Mononuclear cell (primary cell): ENCODE measurements around the gene PREX1. TPM values are rescaled to one million over a fixed set of nuclear protein-coding genes. Genes with fewer than 3 reads are reported as not detected.
"Not testable (repeated sequence)": the region's sequence is repeated elsewhere in the genome, so short reads cannot be mapped to it uniquely, and the experiment has no call there.

ENCODE experiments used
- H3K27me3 ChIP-seq: 2 replicates; pipeline ENCODE4 v1.6.0; 2011; ENCODE audit warnings: low read length, control low read depth; ENCODE audit not compliant: insufficient read depth
- H3K4me1 ChIP-seq: 2 replicates; pipeline ENCODE4 v1.5.1; 2011; ENCODE audit warnings: mild to moderate bottlenecking, low read length, control low read depth; ENCODE audit not compliant: insufficient read depth
- H3K4me3 ChIP-seq: 2 replicates; pipeline ENCODE4 v1.5.1; 2011; ENCODE audit warnings: mild to moderate bottlenecking, low read length, moderate library complexity
- H3K9me3 ChIP-seq: 2 replicates; pipeline ENCODE4 v1.5.1; 2011; ENCODE audit warnings: low read depth, mild to moderate bottlenecking, control low read depth, low read length
- total RNA-seq: library from RNA; depleted of rRNA; stranded (reverse); fragments of >200 nt; gene quantifications from one replicate; pipeline ENCODE4 v1.2.3, GENCODE V29; 2012

PREX1 gene
- total RNA-seq, 1 donor, result 128 TPM

DNA sequence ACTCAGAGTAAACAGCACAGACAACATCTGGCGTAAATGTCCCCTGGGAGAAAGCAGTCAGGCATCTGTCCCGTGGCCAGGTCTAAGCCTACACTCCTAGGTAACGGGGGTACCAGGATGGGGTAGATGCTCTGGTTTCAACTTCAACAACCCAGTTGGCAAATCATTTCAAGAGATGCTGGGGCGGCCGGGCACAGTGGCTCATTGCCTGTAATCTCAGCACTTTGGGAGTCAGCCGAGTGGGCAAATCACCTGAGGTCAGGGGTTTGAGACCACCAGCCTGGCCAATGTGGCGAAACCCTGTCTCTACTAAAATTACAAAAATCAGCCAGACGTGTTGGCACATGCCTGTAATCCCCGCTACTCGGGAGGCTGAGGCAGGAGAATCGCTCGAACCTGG lies 12.3 kb downstream of the PREX1 start:
- H3K4me1 ChIP-seq, result peaks cover 92% of the 10 kb centered on the region
- no peak overlapping the region for H3K4me3 ChIP-seq
- no peaks in the 10 kb centered on the region for H3K9me3 ChIP-seq
- no peaks in the 10 kb centered on the region for H3K27me3 ChIP-seq

DNA sequence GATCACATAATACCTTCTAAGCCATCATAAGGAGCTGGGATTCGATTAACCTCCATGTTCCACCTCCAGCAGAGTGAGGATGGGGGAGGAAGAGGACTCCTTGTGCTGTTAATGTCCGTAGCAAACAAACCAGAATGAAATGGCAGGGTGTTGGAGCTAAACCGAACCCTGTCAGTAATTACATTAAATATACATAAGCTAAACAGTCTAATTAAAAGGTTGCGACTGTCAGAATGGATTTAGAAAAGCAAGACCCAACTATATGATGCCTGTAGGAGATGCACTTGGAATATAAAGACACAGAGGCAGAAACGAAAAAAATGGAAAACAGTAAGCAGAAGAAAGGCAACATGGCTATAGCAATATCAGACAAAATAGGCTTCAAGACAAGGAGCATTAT lies 13.2 kb downstream of the PREX1 start:
- H3K4me1 ChIP-seq, result peaks cover 92% of the 10 kb centered on the region
- no peaks in the 10 kb centered on the region for H3K9me3 ChIP-seq
- no peak overlapping the region for H3K4me3 ChIP-seq

DNA sequence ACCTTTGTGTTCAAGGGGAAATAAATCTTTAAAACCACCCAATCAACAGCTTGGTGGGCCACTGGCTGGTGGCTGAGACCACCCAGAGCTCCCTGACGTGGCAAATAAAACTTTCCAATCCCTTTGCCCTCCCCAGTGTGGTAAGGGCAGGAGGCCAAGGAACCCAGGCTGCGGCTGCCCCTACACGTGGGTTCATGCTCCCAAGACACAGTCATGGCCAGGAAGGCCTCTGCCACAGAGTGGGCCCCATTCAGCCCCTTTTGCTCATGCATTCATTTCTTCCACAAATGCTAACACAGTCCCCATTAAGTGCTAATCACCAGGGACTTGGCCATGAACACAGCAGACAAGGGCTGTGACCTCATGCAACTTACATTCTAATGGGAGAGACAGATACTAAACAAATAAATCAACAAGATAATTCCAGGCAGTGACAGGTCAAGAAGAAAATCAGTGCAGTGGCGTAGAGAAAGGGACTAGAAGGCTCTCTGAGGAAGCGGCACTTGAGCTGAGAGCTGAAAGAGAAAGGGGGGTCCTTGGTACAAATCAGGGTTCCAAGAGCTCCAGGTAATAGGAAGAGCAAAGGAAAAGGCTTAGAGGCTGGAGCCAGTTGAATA lies 13.8 kb downstream of the PREX1 start:
- no peak overlapping the region for H3K4me3 ChIP-seq
- H3K27me3 ChIP-seq, result no peaks in the 10 kb centered on the region
- no peaks in the 10 kb centered on the region for H3K9me3 ChIP-seq
- peaks cover 92% of the 10 kb centered on the region for H3K4me1 ChIP-seq

More for the DNA sequence above, 13.2 kb downstream of the PREX1 start:
- no peaks in the 10 kb centered on the region for H3K27me3 ChIP-seq

DNA sequence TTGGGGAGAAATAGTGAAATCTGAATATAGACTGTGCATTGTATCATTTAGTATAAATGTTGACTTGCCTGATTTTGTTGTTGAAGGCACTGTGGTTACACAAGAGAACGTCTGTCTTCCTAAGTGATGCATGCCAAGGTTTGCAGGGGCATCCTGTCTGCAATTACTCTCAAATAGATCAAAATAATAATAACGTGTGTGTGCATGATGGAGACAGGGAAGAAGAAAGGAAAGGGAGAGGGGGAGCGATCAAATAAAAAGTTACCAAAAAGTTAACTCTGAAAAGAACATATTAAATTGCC lies 14.4 kb downstream of the PREX1 start:
- no peak overlapping the region for H3K4me3 ChIP-seq
- H3K4me1 ChIP-seq, result peaks cover 91% of the 10 kb centered on the region
- no peaks in the 10 kb centered on the region for H3K9me3 ChIP-seq
- H3K27me3 ChIP-seq, result no peaks in the 10 kb centered on the region

DNA sequence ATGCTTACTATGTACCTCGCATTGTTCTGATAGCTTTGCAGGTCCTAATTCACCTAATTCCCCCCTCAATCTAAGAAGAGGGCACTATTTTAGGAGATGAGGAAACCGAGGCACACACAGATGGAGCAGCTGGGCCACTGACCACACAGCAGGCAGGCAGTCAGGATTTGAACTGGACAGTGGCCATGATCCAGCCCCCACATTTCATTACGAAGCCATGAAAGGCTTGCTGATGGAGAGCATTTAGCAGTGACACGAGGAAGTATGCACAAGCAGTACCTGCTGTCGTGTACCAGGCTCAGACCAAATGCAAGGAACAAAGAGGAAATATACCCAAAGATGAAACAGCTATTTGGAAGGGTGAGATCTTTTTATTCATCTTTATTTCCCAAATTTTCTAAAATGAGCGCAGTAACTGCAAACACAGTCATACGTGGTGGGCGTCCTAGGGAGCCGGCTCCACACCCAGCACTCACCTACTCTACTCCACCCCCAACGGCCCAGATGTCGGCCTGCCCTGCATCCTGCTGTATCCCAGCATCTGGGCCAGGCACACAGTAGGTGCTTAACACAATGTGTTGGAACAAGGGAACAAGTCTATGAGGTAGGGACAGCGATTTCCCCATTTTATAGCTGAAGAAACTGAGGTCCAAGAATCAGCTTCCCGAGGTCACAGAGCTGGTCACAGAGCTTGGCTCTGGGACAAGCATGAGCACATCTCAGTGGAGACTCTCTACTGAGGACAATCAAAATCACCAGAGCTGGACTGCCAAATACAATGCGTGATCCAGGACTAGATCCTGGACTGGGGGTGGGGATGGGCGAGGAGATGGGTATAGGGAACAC lies 15.0 kb downstream of the PREX1 start:
- Histone ChIP-seq H3K9me3 (no peaks in the 10 kb centered on the region), H3K4me3 (no peak overlapping the region), H3K4me1 (peaks cover 86% of the 10 kb centered on the region), H3K27me3 (no peaks in the 10 kb centered on the region)

- not testable (repeated sequence) for H3K27me3 ChIP-seq, H3K9me3 ChIP-seq
- peaks cover 79% of the 10 kb centered on the region for H3K4me1 ChIP-seq
These were observed 15.7 kb downstream of the PREX1 start for GRCh38 chr20:48812114-48812513.

GRCh38 chr20:48809673-48810072 lies 18.1 kb downstream of the PREX1 start:
- no peak overlapping the region for H3K4me3 ChIP-seq
- H3K27me3 ChIP-seq, result no peaks in the 10 kb centered on the region
- peaks cover 68% of the 10 kb centered on the region for H3K4me1 ChIP-seq
- no peaks in the 10 kb centered on the region for H3K9me3 ChIP-seq

More at GRCh38 chr20:48812114-48812513, 15.7 kb downstream of the PREX1 start:
- not testable (repeated sequence) for H3K4me3 ChIP-seq

- H3K9me3 ChIP-seq, result no peaks in the 10 kb centered on the region
- H3K4me3 ChIP-seq, result no peak overlapping the region
- H3K27me3 ChIP-seq, result no peaks in the 10 kb centered on the region
- peaks cover 64% of the 10 kb centered on the region for H3K4me1 ChIP-seq
These were observed 19.3 kb downstream of the PREX1 start for GRCh38 chr20:48808382-48809034.

- H3K27me3 ChIP-seq, result no peaks in the 10 kb centered on the region
- peaks cover 64% of the 10 kb centered on the region for H3K4me1 ChIP-seq
- H3K9me3 ChIP-seq, result no peaks in the 10 kb centered on the region
- no peak overlapping the region for H3K4me3 ChIP-seq
These were observed 20.0 kb downstream of the PREX1 start for GRCh38 chr20:48807586-48808381.

- Histone ChIP-seq H3K4me3 (no peak overlapping the region), H3K9me3 (no peaks in the 10 kb centered on the region), H3K4me1 (peaks cover 61% of the 10 kb centered on the region), H3K27me3 (no peaks in the 10 kb centered on the region)
These were observed 20.7 kb downstream of the PREX1 start for GRCh38 chr20:48807051-48807450.

GRCh38 chr20:48805716-48806115 lies 22.1 kb downstream of the PREX1 start:
- Histone ChIP-seq H3K4me1 (peaks cover 59% of the 10 kb centered on the region), H3K27me3 (no peaks in the 10 kb centered on the region)

DNA sequence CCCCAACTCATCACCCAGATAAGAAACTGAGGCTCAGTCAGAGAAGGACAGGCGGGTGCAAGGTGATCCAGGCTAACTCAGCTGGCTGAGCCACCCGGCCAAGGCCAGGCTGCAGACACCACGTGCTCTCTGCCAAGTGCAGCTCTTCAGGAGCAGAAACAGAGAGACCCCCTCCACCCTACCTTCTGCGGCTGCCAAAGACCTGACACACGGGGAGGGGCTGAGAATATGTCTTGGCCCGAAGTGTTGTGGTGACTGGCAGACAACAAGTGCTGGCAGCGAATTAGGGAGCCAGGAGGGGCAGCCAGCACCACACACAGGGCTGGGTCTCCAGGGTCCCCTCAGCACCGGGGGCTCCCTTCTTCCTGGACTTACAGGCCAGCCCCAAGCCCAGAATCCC lies 22.5 kb downstream of the PREX1 start:
- no peaks in the 10 kb centered on the region for H3K9me3 ChIP-seq
- peaks cover 59% of the 10 kb centered on the region for H3K4me1 ChIP-seq
- H3K27me3 ChIP-seq, result no peaks in the 10 kb centered on the region
- no peak overlapping the region for H3K4me3 ChIP-seq

More at GRCh38 chr20:48805716-48806115, 22.1 kb downstream of the PREX1 start:
- Histone ChIP-seq H3K9me3 (no peaks in the 10 kb centered on the region), H3K4me3 (no peak overlapping the region)

GRCh38 chr20:48804300-48804980 lies 23.4 kb downstream of the PREX1 start:
- H3K4me1 ChIP-seq, result peaks cover 59% of the 10 kb centered on the region
- no peaks in the 10 kb centered on the region for H3K9me3 ChIP-seq
- no peak overlapping the region for H3K4me3 ChIP-seq
- H3K27me3 ChIP-seq, result no peaks in the 10 kb centered on the region

DNA sequence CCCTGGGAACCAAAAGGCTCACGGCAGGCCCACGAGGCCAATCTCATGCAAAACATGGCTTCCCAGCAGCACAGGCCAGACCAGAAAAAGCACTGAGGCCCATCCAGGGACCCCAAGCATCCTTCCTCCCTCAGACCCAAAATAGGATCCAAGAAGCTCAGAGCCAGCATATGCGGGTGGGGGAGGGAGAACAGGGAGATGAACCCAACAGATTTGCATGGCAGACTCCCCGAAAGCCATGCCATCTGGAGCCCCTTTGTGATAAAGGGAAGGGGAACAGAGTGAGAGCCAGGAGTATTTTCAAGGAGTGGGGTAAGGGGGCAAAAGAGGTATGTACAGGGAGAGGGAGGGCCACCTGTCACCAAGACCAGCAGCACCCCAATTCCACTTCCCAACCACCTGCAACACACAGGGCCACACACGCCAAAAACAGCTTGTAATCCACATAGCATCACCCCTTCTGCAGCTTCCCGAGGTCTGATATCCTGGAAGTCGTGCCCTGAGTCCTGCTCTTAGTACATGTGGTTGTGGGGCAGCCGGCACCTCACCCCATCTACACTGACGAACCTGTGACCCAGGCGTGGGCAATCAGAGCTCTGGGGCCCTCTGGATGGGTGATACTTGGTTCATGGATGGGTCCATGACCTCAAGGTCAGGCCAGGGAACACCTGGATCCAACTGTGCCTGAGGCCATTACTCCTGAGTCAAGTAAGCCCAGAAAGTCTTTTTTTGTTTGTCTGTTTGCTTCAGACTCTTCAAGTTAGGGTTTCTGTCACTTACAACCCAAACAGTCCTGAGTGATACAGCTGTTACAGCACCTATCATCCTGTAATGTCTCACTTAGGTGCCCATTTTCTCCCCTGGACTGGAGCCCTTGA lies 24.4 kb downstream of the PREX1 start:
- H3K9me3 ChIP-seq, result no peaks in the 10 kb centered on the region
- no peak overlapping the region for H3K4me3 ChIP-seq
- peaks cover 59% of the 10 kb centered on the region for H3K4me1 ChIP-seq
- H3K27me3 ChIP-seq, result no peaks in the 10 kb centered on the region
